HEK293 (cell line): ENCODE data around the gene SSBP1.
A peak's percentile ranks its signal among the peaks of the same experiment; 100 is the strongest.

ENCODE experiments used
- CTCF ChIA-PET: fragments of 350-600 bp; formaldehyde crosslinking; extraction: SDS; loops from one replicate; lab custom pipeline; 2021; ENCODE audit warnings: antibody characterized with exemption; lab: Yijun Ruan, JAX
- POLR2A ChIA-PET: fragments of 300-600 bp; formaldehyde crosslinking; extraction: SDS; loops from one replicate; lab custom pipeline; 2020; ENCODE audit warnings: antibody characterized with exemption, inconsistent platforms; lab: Yijun Ruan, JAX
- H3K27ac ChIP-seq: fragments of 200-500 bp; sonication (Bioruptor generic); 2 replicates; pipeline ENCODE4 v1.5.1; 2014; ENCODE audit warnings: low read depth, low read length, control low read depth, inconsistent platforms; ENCODE audit errors: extremely low read depth
- H3K36me3 ChIP-seq, 2 experiments: fragments of 200-500 bp in 1 of 2; sonication (Bioruptor generic) in 1 of 2; 1 replicate in 1 of 2; 2 replicates in 1 of 2; pipeline ENCODE4 v1.5.1; 2014 to 2017; ENCODE audit warnings: inconsistent platforms in 2 of 2, low read length in 2 of 2; ENCODE audit not compliant: control insufficient read depth in 2 of 2, insufficient read depth in 1 of 2
- H3K4me1 ChIP-seq: fragments of 200-500 bp; sonication (Bioruptor generic); 2 replicates; pipeline ENCODE4 v1.5.1; 2014; ENCODE audit warnings: mild to moderate bottlenecking, low read length, inconsistent platforms; ENCODE audit not compliant: control insufficient read depth, insufficient read depth
- H3K4me3 ChIP-seq: 2 replicates; pipeline ENCODE4 v1.5.1; 2011; ENCODE audit warnings: low read depth, mild to moderate bottlenecking, control low read depth, low read length, moderate library complexity
- H3K9me3 ChIP-seq: fragments of 200-500 bp; sonication (Bioruptor generic); 2 replicates; pipeline ENCODE4 v1.5.1; 2014; ENCODE audit warnings: low read depth, low read length, inconsistent platforms; ENCODE audit not compliant: control insufficient read depth, insufficient read depth
- KLF16 ChIP-seq: fragments of 450-650 bp; formaldehyde crosslinking; IDR thresholded peaks from 2 replicates; pipeline ENCODE4 v1.5.1; 2017; ENCODE audit warnings: missing biosample characterization, missing genetic modification characterization
- MEIS1 ChIP-seq: sonication (generic); formaldehyde crosslinking; IDR thresholded peaks from 2 replicates; pipeline ENCODE4 v1.8.1; 2022; ENCODE audit warnings: missing genetic modification reagents, mild to moderate bottlenecking, borderline replicate concordance
- MYNN ChIP-seq: fragments of 450-650 bp; formaldehyde crosslinking; IDR thresholded peaks from 2 replicates; pipeline ENCODE4 v1.5.1; 2016; ENCODE audit warnings: missing biosample characterization, missing genetic modification characterization, borderline replicate concordance
- PRDM4 ChIP-seq: fragments of 450-650 bp; formaldehyde crosslinking; IDR thresholded peaks from 2 replicates; pipeline ENCODE4 v1.5.1; 2017; ENCODE audit warnings: missing biosample characterization, missing genetic modification characterization
- SALL2 ChIP-seq: fragments of 450-650 bp; formaldehyde crosslinking; IDR thresholded peaks from 2 replicates; pipeline ENCODE4 v1.5.0; 2017; ENCODE audit warnings: missing biosample characterization, mild to moderate bottlenecking, missing genetic modification characterization, borderline replicate concordance
- SCRT1 ChIP-seq: fragments of 450-650 bp; formaldehyde crosslinking; IDR thresholded peaks from 2 replicates; pipeline ENCODE4 v1.5.1; 2016; ENCODE audit warnings: missing biosample characterization, missing genetic modification characterization, borderline replicate concordance
- SP2 ChIP-seq: fragments of 450-650 bp; formaldehyde crosslinking; IDR thresholded peaks from 2 replicates; pipeline ENCODE4 v1.5.1; 2016; ENCODE audit warnings: missing biosample characterization, missing genetic modification characterization
- TSHZ1 ChIP-seq: fragments of 450-650 bp; formaldehyde crosslinking; IDR thresholded peaks from 2 replicates; pipeline ENCODE4 v1.5.1; 2016; ENCODE audit warnings: missing biosample characterization, missing genetic modification characterization, borderline replicate concordance
- ZFP37 ChIP-seq: fragments of 450-650 bp; formaldehyde crosslinking; IDR thresholded peaks from 2 replicates; pipeline ENCODE4 v1.5.1; 2016; ENCODE audit warnings: missing biosample characterization, missing genetic modification characterization
- ZFP69B ChIP-seq: fragments of 450-650 bp; formaldehyde crosslinking; IDR thresholded peaks from 2 replicates; pipeline ENCODE4 v1.5.1; 2016; ENCODE audit warnings: missing biosample characterization, missing genetic modification characterization
- ZNF148 ChIP-seq: fragments of 450-650 bp; formaldehyde crosslinking; IDR thresholded peaks from 2 replicates; pipeline ENCODE4 v1.5.0; 2017; ENCODE audit warnings: missing biosample characterization, missing genetic modification characterization, borderline replicate concordance
- ZNF155 ChIP-seq: fragments of 450-650 bp; formaldehyde crosslinking; IDR thresholded peaks from 2 replicates; pipeline ENCODE4 v1.5.1; 2016; ENCODE audit warnings: missing biosample characterization, missing genetic modification characterization
- ZNF184 ChIP-seq: fragments of 450-650 bp; IDR thresholded peaks from 2 replicates; pipeline ENCODE4 v1.5.1; 2018; ENCODE audit warnings: missing biosample characterization, mild to moderate bottlenecking, missing genetic modification characterization
- ZNF266 ChIP-seq: fragments of 450-650 bp; formaldehyde crosslinking; IDR thresholded peaks from 2 replicates; pipeline ENCODE4 v1.5.1; 2016; ENCODE audit warnings: missing biosample characterization, missing genetic modification characterization, low read depth
- ZNF292 ChIP-seq: fragments of 450-650 bp; formaldehyde crosslinking; IDR thresholded peaks from 2 replicates; pipeline ENCODE4 v1.5.1; 2016; ENCODE audit warnings: low read depth, missing biosample characterization, missing genetic modification characterization, borderline replicate concordance
- ZNF311 ChIP-seq: fragments of 450-650 bp; formaldehyde crosslinking; IDR thresholded peaks from 2 replicates; pipeline ENCODE4 v1.5.1; 2017; ENCODE audit warnings: missing biosample characterization, missing genetic modification characterization, borderline replicate concordance
- ZNF37A ChIP-seq: fragments of 450-650 bp; IDR thresholded peaks from 2 replicates; pipeline ENCODE4 v1.5.1; 2018; ENCODE audit warnings: missing biosample characterization, missing genetic modification characterization
- ZNF404 ChIP-seq: fragments of 450-650 bp; formaldehyde crosslinking; IDR thresholded peaks from 2 replicates; pipeline ENCODE4 v1.5.1; 2017; ENCODE audit warnings: missing biosample characterization, missing genetic modification characterization
- ZNF510 ChIP-seq: fragments of 450-650 bp; formaldehyde crosslinking; IDR thresholded peaks from 2 replicates; pipeline ENCODE4 v1.5.1; 2018; ENCODE audit warnings: mild to moderate bottlenecking, missing genetic modification characterization, missing biosample characterization; ENCODE audit not compliant: insufficient replicate concordance
- ZNF529 ChIP-seq: fragments of 450-650 bp; formaldehyde crosslinking; IDR thresholded peaks from 2 replicates; pipeline ENCODE4 v1.5.1; 2017; ENCODE audit warnings: missing genetic modification characterization, missing biosample characterization; ENCODE audit not compliant: insufficient replicate concordance
- ZNF549 ChIP-seq: fragments of 450-650 bp; IDR thresholded peaks from 2 replicates; pipeline ENCODE4 v1.5.1; 2018; ENCODE audit warnings: missing biosample characterization, missing genetic modification characterization, mild to moderate bottlenecking, inconsistent platforms, moderate library complexity
- ZNF585B ChIP-seq: fragments of 450-650 bp; formaldehyde crosslinking; IDR thresholded peaks from 2 replicates; pipeline ENCODE4 v1.5.1; 2016; ENCODE audit warnings: missing biosample characterization, missing genetic modification characterization
- ZNF664 ChIP-seq: fragments of 450-650 bp; formaldehyde crosslinking; IDR thresholded peaks from 2 replicates; pipeline ENCODE4 v1.5.1; 2016; ENCODE audit warnings: missing biosample characterization, missing genetic modification characterization
- ZSCAN30 ChIP-seq: fragments of 450-650 bp; IDR thresholded peaks from 2 replicates; pipeline ENCODE4 v1.5.1; 2018; ENCODE audit warnings: missing biosample characterization, mild to moderate bottlenecking, missing genetic modification characterization, moderate library complexity

SSBP1 gene

GRCh38 chr7:141739250-141739649 is 1.1 kb downstream of the SSBP1 start:
- Histone ChIP-seq H3K9me3 (no peaks in the 10 kb centered on the region), H3K36me3 (peaks cover 12 to 48% of the 10 kb centered on the region in 2 experiments), H3K4me1 (no peaks in the 10 kb centered on the region), H3K27ac (no peak overlapping the region), H3K4me3 (peak overlapping the region; percentile 64)
- CTCF ChIA-PET = interaction anchor here (0.6 to 3.0 kb wide), 7 partner anchors 11 to 1191 kb away, joined by 3 to 23 read pairs (median 6); partner anchors contain the start of genes DENND11 and WEE2
- TF ChIP-seq ZSCAN30 (tag by site-specific recombination) (no peak), ZNF549 (tag by site-specific recombination) (no peak), MYNN (tag by site-specific recombination) (no peak), ZNF184 (tag by site-specific recombination) (no peak), ZNF292 (tag by site-specific recombination) (no peak), ZNF266 (tag by site-specific recombination) (no peak), SALL2 (tag by site-specific recombination) (no peak)
- POLR2A ChIA-PET = interaction anchor here (1.4 to 1.8 kb wide), 3 partner anchors 11 to 189 kb away, joined by 3 to 12 read pairs (median 4); partner anchors contain the start of gene DENND11

GRCh38 chr7:141742229-141742628 is 4.1 kb downstream of the SSBP1 start:
- Histone ChIP-seq H3K27ac (no peak overlapping the region), H3K9me3 (no peaks in the 10 kb centered on the region), H3K36me3 (peaks cover 40 to 73% of the 10 kb centered on the region in 2 experiments), H3K4me1 (no peaks in the 10 kb centered on the region), H3K4me3 (no peak overlapping the region)
- TF ChIP-seq ZNF37A (no peak), ZNF404 (no peak), ZNF585B (no peak), ZNF155 (tag by site-specific recombination) (no peak)
- ChIA-PET POLR2A (no interaction called here), CTCF (interaction anchor here (1.0 to 2.1 kb wide), 3 partner anchors 12 to 88 kb away, joined by 3 to 8 read pairs (median 6); no protein-coding TSS in a partner anchor)

- Histone ChIP-seq H3K27ac (no peak overlapping the region), H3K4me1 (no peaks in the 10 kb centered on the region), H3K9me3 (no peaks in the 10 kb centered on the region), H3K4me3 (no peak overlapping the region), H3K36me3 (peaks cover 46 to 92% of the 10 kb centered on the region in 2 experiments)
- POLR2A ChIA-PET = no interaction called here
- CTCF ChIA-PET = interaction anchor here (1.1 to 1.7 kb wide), 2 partner anchors 41 to 42 kb away, joined by 6 read pairs; no protein-coding TSS in a partner anchor
- TF ChIP-seq SCRT1 (no peak), ZNF266 (tag by site-specific recombination) (no peak), TSHZ1 (tag by site-specific recombination) (no peak), ZNF311 (no peak), ZNF510 (tag by site-specific recombination) (no peak), ZNF529 (tag by site-specific recombination) (no peak), ZNF664 (tag by site-specific recombination) (no peak), MEIS1 (CRISPR knock-in tag) (no peak), PRDM4 (tag by site-specific recombination) (no peak), KLF16 (tag by site-specific recombination) (no peak), ZFP69B (no peak), ZNF148 (tag by site-specific recombination) (no peak), ZNF37A (no peak), SP2 (tag by site-specific recombination) (no peak), ZFP37 (no peak)
These were observed 6.0 kb downstream of the SSBP1 start for GRCh38 chr7:141744131-141744530.
